Measurements from ENCODE around the gene PTPRN.
"Not testable (repeated sequence)": the region's sequence is repeated elsewhere in the genome, so short reads cannot be mapped to it uniquely, and the experiment has no call there.

The PTPRN gene

DNA sequence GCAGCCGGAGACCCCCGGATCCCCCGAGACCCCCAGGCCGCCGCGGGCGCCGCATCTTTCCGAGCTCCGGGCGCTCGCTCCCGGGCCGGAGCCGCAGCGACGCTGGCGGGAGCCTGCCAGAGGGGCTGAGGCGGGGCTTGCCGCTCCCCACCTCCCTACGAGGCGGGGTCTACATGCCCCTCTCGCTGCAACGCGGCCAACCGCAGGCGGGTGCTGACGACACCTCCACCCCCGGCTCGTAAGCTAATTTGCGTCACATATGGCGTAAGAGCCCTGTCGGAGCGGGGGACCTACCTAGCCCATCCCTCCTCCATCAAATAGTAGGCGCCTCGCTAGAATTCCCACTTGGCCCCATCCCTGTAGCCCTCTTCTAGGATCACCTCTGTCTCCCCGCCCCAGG is at the start of gene PTPRN:
PTPRN (minus strand) TSS at position 124 of the 400 bp plus-strand sequence; CDS start at position 55, 69 bp downstream.
- no peak for DNase-seq (ENCODE audit: low read depth)

GRCh38 chr2:219358170-219359075 is 49.2 kb upstream of the PTPRN start:
- DNase-seq (ENCODE audit: low read depth), result peak; percentile 19

- no peak for DNase-seq (ENCODE audit: low read depth)
Observed at GRCh38 chr2:219356834-219357233, 47.6 kb upstream of the PTPRN start.

DNA sequence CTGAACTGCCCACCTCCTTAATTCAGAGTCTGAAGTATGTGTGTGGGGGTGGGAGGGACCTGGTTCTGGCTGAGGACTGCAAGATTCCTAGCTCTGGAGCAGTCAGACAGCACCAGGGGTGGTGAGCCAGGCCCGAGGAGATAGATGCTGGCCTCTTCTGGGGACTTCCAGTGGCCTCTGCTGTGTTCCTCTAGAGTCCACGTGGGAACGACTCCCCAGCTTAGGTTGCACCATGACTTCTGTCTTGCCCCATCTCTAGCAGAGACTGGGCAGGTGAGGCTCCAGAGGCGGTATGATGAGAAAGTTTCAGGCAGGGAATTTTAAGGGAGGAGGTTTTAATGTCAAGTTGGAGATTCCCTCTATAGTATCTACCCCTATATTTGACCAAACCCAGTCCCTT is 45.4 kb upstream of the PTPRN start:
- no peak for DNase-seq (ENCODE audit: low read depth)

GRCh38 chr2:219353129-219353528 is 43.9 kb upstream of the PTPRN start:
- no peak for DNase-seq (ENCODE audit: low read depth)

GRCh38 chr2:219352448-219353023 is 43.3 kb upstream of the PTPRN start:
- peak; percentile 52 for DNase-seq (ENCODE audit: low read depth)

DNA sequence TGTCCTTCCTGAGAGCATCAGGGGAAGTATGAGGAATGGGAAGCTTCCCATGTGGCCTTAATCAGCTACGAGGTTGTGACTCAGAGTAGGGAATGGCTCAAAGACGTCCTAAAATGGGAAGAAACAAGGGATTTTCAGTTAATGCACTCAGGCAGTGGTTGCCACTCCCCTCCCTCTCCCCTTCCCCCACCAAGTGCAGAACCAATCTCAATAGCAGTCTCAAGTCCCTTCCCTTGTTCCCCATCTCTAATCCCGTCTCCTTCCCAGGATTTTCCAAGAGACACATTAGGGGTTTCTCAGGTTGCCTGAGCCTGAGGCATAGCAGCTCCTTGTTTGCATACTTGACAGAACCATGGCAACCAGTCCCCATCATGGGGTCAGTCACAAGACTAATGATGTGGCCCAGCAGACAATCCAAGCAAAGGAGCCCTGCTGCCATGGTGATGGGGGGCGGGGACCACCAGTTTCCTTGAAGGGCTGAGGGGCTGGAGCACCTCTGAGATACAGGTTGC is 41.6 kb upstream of the PTPRN start:
- DNase-seq (ENCODE audit: low read depth), result no peak

DNA sequence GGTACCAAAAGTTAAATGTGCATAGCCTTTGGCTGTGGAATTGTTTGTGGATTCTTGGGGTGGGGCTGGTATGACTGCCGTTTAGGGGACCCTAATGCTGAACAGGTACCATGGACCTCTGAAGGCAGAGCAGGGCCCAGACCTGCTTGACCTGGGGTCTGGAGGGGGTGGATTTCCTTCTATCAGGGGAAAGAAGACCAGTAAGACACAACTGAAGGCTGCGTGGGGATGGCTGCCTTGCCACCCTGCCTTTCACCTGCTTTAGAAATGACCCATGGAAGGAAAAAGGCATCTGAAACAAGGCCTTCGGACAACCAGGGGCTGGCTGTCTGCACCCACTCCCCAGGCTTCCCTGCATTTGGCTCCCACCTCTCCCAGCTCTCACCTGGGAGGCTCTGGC is 41.0 kb upstream of the PTPRN start:
- no peak for DNase-seq (ENCODE audit: low read depth)

DNA sequence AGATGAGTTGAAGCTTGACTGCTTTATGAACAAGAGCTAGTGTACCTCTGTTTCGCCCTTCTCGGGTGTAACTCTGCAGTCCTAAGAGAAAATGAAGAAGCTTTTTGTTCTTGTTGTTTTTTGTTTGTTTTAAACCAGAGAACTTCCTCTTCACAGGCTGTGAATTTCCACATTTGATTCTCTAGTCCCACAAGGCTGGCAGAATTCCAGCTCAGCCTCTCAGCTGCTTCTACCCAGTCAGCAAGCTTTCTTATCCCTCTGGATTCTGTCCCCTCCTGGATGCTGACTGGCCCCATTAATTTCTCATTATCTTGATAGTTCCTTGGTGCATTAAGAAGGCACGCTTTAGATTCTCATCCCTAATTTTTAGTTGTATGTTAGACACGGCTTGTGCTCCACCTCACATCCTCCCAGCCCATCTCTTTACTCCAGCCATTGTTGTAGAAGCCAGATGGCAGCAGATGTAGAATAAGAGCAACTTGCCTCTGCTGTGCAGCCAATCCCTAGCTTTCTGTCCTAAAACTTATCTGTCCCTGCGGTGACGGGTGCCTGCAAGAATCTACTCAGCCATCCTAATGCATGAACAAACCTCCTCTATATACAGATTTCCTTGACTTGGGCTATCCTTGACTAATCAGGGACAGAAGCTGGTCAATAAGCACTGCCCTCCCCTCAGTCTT is 35.7 kb upstream of the PTPRN start:
- no peak for DNase-seq (ENCODE audit: low read depth)

DNA sequence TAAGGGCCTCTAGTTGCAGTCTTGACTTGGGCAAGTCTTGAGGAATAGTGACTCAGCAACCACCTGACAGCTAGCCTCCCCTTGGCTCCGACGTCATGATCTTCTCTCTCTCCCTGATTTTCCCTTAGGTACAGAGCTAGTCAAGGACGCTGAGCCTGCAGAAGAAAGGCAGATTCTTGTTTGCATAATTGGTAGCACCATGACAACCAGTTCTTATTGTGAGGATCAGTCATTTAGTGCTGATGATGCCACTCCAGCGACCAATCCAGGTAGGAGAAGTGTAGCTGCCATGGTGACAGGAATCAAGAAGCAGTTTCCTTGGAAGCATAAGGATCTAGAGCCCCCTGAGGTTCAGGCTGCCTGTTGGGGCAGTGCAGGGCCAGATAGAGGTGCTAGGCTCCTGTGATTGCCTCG is 26.2 kb upstream of the PTPRN start:
- DNase-seq (ENCODE audit: low read depth), result no peak

- DNase-seq (ENCODE audit: low read depth), result no peak
Observed at GRCh38 chr2:219334076-219334475, 24.9 kb upstream of the PTPRN start.

- DNase-seq (ENCODE audit: low read depth), result no peak
Observed at GRCh38 chr2:219332542-219332941, 23.3 kb upstream of the PTPRN start, which contains the start of gene RESP18. RESP18 (minus strand) TSS chr2:219332744.

GRCh38 chr2:219331560-219332213 is 22.5 kb upstream of the PTPRN start:
- peak; percentile 7 for DNase-seq (ENCODE audit: low read depth)

DNA sequence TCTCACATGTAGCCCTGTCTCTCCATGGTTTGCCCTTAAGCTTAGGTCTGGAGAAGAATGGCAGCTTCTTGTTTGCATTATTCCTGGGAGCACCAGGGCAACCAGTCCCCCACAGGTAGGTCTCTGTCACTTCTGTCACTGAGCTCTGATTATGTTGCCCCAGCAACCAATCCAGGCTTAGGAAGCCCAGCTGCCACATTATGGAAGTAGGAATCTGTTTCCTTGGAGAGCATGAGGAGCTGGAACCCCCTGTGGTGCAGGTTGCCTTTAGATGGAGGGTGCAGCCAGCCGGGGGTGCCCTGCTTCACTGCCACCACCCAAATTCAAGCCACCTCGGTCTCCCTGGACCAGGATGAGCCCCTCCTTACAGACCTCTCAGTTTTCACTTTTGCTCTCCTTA is 18.5 kb upstream of the PTPRN start:
- no peak for DNase-seq (ENCODE audit: low read depth)

- no peak for DNase-seq (ENCODE audit: low read depth)
Observed at GRCh38 chr2:219325657-219326315, 16.6 kb upstream of the PTPRN start.

DNA sequence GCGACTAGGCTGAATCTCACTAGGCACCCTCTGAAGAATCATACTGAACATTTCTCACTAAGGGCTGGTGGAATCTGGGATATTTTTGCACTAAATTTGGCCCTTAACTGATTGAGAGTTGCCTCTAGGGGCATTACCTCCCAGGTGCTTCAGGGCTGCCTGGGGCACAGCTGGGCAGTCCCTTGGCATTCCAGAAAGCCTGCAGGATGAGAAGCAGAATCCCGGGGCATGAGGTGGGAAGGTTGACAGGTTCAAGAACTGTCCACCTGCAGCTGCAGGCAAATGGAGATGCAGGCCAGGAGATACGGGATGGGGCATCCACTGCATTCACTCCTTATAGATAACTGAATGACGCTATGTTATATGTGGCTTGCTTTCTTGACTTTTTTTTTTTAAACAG is 15.9 kb upstream of the PTPRN start:
- no peak for DNase-seq (ENCODE audit: low read depth)

DNA sequence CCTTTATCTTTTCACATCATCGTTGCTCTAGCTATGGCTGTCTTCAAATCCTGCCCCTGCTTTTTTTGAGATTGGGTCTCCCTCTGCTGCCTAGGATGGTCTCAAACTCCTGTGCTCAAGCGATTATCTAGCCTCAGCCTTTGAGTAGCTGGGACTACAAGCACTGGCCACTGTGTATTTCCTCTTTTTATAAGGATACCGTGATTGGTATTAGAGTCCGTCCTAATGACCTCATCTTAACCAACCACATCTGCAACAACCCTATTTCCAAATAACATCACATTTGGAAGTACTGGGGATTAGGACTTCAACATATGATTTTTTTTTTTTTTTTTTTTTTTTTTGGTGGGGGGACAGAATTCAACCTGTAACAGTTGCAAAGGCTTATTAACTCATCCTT is 14.2 kb upstream of the PTPRN start:
- DNase-seq (ENCODE audit: low read depth), result no peak

GRCh38 chr2:219314804-219315468 is 5.7 kb upstream of the PTPRN start:
- no peak for DNase-seq (ENCODE audit: low read depth)

DNA sequence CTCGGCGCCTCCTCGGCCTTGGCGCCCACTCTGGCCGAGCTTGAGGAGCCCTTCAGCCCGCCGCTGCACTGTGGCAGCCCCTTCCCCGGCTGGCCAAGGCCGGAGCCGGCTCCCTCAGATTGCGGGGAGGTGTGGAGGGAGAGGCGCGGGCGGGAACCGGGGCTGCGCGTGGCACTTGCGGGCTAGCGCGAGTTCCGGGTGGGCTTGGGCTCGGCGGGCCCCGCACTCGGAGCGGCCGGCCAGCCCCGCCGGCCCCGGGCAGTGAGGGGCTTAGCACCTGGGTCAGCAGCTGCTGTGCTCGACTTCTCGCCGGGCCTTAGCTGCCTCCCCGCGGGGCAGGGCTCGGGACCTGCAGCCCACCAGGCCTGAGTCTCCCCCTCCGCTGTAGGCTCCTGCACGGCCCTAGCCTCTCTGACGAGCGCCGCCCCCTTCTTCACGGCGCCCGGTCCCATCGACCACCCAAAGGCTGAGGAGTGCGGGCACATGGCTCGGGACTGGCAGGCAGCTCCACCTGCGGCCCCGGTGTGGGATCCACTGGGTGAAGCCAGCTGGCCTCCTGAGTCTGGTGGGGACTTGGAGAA is 3.6 kb upstream of the PTPRN start:
- DNase-seq (ENCODE audit: low read depth), result not testable (repeated sequence)
